Measurements from ENCODE around the gene SMARCD3.

SMARCD3 gene

GRCh38 chr7:151211155-151211772 is 37.2 kb downstream of the SMARCD3 start:
- H3K27ac ChIP-seq (ENCODE audit: low read length): no peak overlapping the region
- no peaks in the 10 kb centered on the region for H3K9me3 ChIP-seq (ENCODE audit: control insufficient read depth, insufficient read depth, low read length)
- H3K4me3 ChIP-seq (ENCODE audit: low read length): no peak overlapping the region
- H3K27me3 ChIP-seq (ENCODE audit: control insufficient read depth, insufficient read depth, low read length): no peaks in the 10 kb centered on the region
- H3K36me3 ChIP-seq (ENCODE audit: control insufficient read depth, insufficient read depth, low read length): peaks cover 20% of the 10 kb centered on the region
- no CpG with 5 or more reads among the region's 3 CpGs for WGBS (ENCODE audit: insufficient coverage, insufficient read length)
- DNase-seq (ENCODE audit: low read depth, low spot score): no peak
- peaks cover 6% of the 10 kb centered on the region for H3K4me1 ChIP-seq (ENCODE audit: control insufficient read depth, insufficient read depth, low read length)

- H3K27ac ChIP-seq (ENCODE audit: low read length): no peak within 1 kb of the TSS
- no peak for DNase-seq (ENCODE audit: low read depth, low spot score)
- no peak within 1 kb of the TSS for H3K4me3 ChIP-seq (ENCODE audit: low read length)
- H3K4me1 ChIP-seq (ENCODE audit: control insufficient read depth, insufficient read depth, low read length): peaks cover 6% of the 10 kb centered on the region
- no peaks in the 10 kb centered on the region for H3K27me3 ChIP-seq (ENCODE audit: control insufficient read depth, insufficient read depth, low read length)
- H3K9me3 ChIP-seq (ENCODE audit: control insufficient read depth, insufficient read depth, low read length): no peaks in the 10 kb centered on the region
- WGBS (ENCODE audit: insufficient coverage, insufficient read length): no CpG with 5 or more reads among the region's 17 CpGs
- peaks cover 17% of the 10 kb centered on the region for H3K36me3 ChIP-seq (ENCODE audit: control insufficient read depth, insufficient read depth, low read length)
These were observed 38.2 kb downstream of the SMARCD3 start, which contains the start of gene H2BK1 for GRCh38 chr7:151210087-151210854. Gene H2BK1, minus strand, starts transcription at chr7:151210488. Its CDS starts 170 bp downstream, at chr7:151210318.

DNA sequence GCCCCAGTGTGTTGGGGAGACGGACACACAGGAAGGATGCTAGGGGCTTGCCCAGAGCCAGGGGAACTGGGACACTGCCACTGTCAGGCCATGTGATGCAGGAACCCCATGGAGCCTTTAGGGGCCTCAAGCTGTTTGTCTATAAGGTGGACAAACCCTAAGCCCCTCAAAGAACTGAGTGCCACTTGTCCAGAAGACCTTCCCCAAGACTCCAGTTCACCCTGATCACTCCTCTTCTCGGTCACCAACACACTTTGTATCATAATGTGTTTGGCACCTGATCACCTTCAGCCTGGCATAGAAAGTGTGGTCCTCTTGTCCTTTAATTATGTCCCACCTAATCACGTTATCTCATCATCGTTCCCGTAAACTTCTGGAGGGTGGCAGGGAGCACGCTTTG is 38.9 kb downstream of the SMARCD3 start:
- no peak for DNase-seq (ENCODE audit: low read depth, low spot score)
- H3K4me3 ChIP-seq (ENCODE audit: low read length): no peak overlapping the region
- no peak overlapping the region for H3K27ac ChIP-seq (ENCODE audit: low read length)
- no peaks in the 10 kb centered on the region for H3K27me3 ChIP-seq (ENCODE audit: control insufficient read depth, insufficient read depth, low read length)
- H3K4me1 ChIP-seq (ENCODE audit: control insufficient read depth, insufficient read depth, low read length): peaks cover 6% of the 10 kb centered on the region
- peaks cover 10% of the 10 kb centered on the region for H3K36me3 ChIP-seq (ENCODE audit: control insufficient read depth, insufficient read depth, low read length)
- no peaks in the 10 kb centered on the region for H3K9me3 ChIP-seq (ENCODE audit: control insufficient read depth, insufficient read depth, low read length)
- WGBS (ENCODE audit: insufficient coverage, insufficient read length): no CpG with 5 or more reads among the region's 6 CpGs

DNA sequence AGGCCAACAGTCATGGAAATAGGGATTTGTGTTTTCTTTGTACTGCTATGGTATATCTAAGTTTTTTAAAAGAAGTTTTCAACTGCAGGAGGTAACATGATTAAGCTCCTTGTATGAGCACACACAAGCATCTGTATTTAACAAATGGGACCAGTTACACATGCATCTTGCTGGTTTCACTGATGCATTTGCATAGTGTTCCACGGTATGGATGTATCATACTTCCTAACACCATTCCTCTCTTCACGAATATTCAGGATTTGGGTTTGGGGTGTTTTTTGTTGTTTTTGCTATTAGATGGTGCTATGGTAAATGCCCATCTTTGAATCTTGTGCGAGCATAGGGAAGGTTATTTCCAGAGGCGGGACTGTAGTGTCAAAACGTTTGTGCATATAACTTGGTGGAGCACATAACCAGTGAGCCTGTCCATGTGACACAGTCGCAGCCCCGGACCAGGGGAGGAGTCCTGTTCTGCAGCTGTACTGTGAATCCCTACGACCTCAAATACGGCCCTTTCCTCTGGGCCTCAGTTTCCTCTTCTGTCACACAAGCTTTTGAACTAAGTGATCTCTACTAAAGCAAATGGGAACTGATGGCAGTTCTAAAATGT is 40.1 kb downstream of the SMARCD3 start:
- Histone ChIP-seq H3K27ac (ENCODE audit: low read length) (no peak overlapping the region), H3K4me1 (ENCODE audit: control insufficient read depth, insufficient read depth, low read length) (peaks cover 6% of the 10 kb centered on the region), H3K27me3 (ENCODE audit: control insufficient read depth, insufficient read depth, low read length) (no peaks in the 10 kb centered on the region), H3K4me3 (ENCODE audit: low read length) (no peak overlapping the region), H3K36me3 (ENCODE audit: control insufficient read depth, insufficient read depth, low read length) (no peaks in the 10 kb centered on the region), H3K9me3 (ENCODE audit: control insufficient read depth, insufficient read depth, low read length) (no peaks in the 10 kb centered on the region)
- no CpG with 5 or more reads among the region's 9 CpGs for WGBS (ENCODE audit: insufficient coverage, insufficient read length)
- DNase-seq (ENCODE audit: low read depth, low spot score): no peak

DNA sequence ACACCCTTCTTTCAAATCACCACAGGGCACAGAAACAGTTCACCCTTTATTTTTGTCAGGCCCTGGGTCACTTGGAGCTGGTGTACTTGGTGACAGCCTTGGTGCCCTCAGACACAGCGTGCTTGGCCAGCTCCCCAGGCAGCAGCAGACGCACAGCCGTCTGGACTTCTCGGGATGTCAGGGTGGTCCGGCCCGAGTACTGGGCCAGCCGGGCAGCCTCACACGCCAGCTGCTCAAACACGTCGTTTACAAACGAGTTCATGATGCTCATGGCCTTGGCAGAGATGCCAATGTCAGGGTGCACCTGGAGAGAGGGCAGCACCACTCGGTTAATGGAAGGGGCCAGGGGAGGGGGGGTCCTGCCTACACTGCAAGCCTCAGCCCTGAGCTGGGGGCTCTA is 40.7 kb downstream of the SMARCD3 start:
- Histone ChIP-seq H3K9me3 (ENCODE audit: control insufficient read depth, insufficient read depth, low read length) (no peaks in the 10 kb centered on the region), H3K4me1 (ENCODE audit: control insufficient read depth, insufficient read depth, low read length) (peaks cover 6% of the 10 kb centered on the region), H3K27me3 (ENCODE audit: control insufficient read depth, insufficient read depth, low read length) (no peaks in the 10 kb centered on the region), H3K4me3 (ENCODE audit: low read length) (no peak overlapping the region), H3K27ac (ENCODE audit: low read length) (no peak overlapping the region), H3K36me3 (ENCODE audit: control insufficient read depth, insufficient read depth, low read length) (no peaks in the 10 kb centered on the region)
- WGBS (ENCODE audit: insufficient coverage, insufficient read length): no CpG with 5 or more reads among the region's 12 CpGs
- no peak for DNase-seq (ENCODE audit: low read depth, low spot score)

DNA sequence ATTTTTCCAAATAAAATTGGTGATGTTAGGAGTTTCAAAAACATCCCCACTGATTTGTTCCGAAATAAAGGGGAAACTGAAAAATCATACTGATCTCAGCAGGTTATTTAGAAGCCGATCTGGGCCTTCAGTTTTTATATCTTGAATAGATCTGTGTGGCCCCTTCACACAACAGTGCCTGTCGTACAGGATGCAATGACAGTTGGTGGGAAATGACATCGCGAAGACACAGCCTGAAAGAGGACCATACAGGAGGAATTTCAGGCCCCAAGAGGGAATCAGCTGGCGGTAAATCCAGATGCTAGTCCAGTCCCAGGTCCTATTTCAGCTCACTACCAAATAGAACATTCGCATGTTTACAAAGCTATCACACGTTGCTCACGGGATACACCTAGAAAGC is 41.2 kb downstream of the SMARCD3 start:
- WGBS (ENCODE audit: insufficient coverage, insufficient read length): no CpG with 5 or more reads among the region's 9 CpGs
- no peak overlapping the region for H3K27ac ChIP-seq (ENCODE audit: low read length)
- H3K4me1 ChIP-seq (ENCODE audit: control insufficient read depth, insufficient read depth, low read length): peaks cover 6% of the 10 kb centered on the region
- no peak for DNase-seq (ENCODE audit: low read depth, low spot score)
- no peaks in the 10 kb centered on the region for H3K36me3 ChIP-seq (ENCODE audit: control insufficient read depth, insufficient read depth, low read length)
- H3K4me3 ChIP-seq (ENCODE audit: low read length): no peak overlapping the region
- H3K9me3 ChIP-seq (ENCODE audit: control insufficient read depth, insufficient read depth, low read length): no peaks in the 10 kb centered on the region
- H3K27me3 ChIP-seq (ENCODE audit: control insufficient read depth, insufficient read depth, low read length): no peaks in the 10 kb centered on the region

DNA sequence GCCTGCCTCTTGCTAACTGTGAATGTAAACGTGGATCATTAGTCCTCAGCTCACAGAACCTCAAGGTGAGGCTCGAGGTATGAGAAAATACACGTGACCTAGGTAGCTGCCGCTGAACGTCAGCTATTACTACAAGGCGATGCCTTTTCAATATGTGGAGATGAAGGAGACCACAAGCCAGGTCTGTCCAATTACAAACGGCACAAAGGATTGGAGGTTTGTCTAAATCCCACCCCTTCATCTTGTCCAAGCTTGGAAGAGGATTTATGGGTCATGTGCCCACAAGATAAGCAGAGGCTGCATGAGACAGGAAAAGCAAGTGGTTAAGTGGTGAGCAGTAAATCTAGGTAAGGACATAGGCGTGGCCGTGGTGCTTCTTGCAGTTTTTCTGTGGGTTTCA is 41.6 kb downstream of the SMARCD3 start:
- no peak overlapping the region for H3K27ac ChIP-seq (ENCODE audit: low read length)
- H3K4me3 ChIP-seq (ENCODE audit: low read length): no peak overlapping the region
- WGBS (ENCODE audit: insufficient coverage, insufficient read length): no CpG with 5 or more reads among the region's 9 CpGs
- no peaks in the 10 kb centered on the region for H3K27me3 ChIP-seq (ENCODE audit: control insufficient read depth, insufficient read depth, low read length)
- DNase-seq (ENCODE audit: low read depth, low spot score): no peak
- no peaks in the 10 kb centered on the region for H3K9me3 ChIP-seq (ENCODE audit: control insufficient read depth, insufficient read depth, low read length)
- peaks cover 6% of the 10 kb centered on the region for H3K4me1 ChIP-seq (ENCODE audit: control insufficient read depth, insufficient read depth, low read length)
- H3K36me3 ChIP-seq (ENCODE audit: control insufficient read depth, insufficient read depth, low read length): no peaks in the 10 kb centered on the region

GRCh38 chr7:151205730-151206129 is 42.8 kb downstream of the SMARCD3 start:
- Histone ChIP-seq H3K4me3 (ENCODE audit: low read length) (no peak overlapping the region), H3K27ac (ENCODE audit: low read length) (no peak overlapping the region), H3K9me3 (ENCODE audit: control insufficient read depth, insufficient read depth, low read length) (no peaks in the 10 kb centered on the region), H3K27me3 (ENCODE audit: control insufficient read depth, insufficient read depth, low read length) (no peaks in the 10 kb centered on the region), H3K36me3 (ENCODE audit: control insufficient read depth, insufficient read depth, low read length) (no peaks in the 10 kb centered on the region), H3K4me1 (ENCODE audit: control insufficient read depth, insufficient read depth, low read length) (peaks cover 4% of the 10 kb centered on the region)
- no CpG with 5 or more reads among the region's 6 CpGs for WGBS (ENCODE audit: insufficient coverage, insufficient read length)
- DNase-seq (ENCODE audit: low read depth, low spot score): no peak

DNA sequence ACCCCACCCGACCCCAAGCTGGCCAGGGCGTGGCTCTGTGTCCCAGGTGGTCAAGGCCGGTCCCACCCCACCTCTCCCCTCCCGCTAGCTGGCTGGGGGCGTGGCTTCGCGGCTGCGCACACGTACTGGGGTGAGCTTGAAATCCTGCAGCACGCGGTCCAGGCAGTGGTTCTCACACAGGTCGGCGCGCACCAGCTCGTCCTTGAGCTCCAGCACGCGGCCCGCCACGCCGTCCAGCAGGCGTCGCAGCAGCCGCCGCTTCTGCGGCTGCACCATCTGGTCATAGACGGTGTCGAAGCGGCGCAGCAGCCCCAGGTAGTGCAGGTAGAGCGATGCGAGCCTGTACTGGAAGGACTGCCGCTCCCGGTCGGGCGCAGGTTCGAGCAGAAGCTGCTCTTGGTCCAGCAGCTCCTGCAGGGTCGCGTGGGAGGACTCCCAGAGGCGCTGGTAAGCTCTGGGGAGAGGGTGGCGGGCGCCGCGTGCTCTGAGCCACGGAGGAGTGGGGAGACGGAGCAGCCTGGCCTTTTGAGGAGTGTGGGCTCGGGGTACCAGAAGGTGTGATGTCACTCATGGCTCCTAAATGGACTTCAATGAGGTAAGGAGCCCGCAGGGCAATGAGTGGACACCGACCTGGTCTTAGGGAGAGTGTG is 44.0 kb downstream of the SMARCD3 start:
- Histone ChIP-seq H3K9me3 (ENCODE audit: control insufficient read depth, insufficient read depth, low read length) (no peaks in the 10 kb centered on the region), H3K27me3 (ENCODE audit: control insufficient read depth, insufficient read depth, low read length) (no peaks in the 10 kb centered on the region), H3K36me3 (ENCODE audit: control insufficient read depth, insufficient read depth, low read length) (no peaks in the 10 kb centered on the region), H3K4me1 (ENCODE audit: control insufficient read depth, insufficient read depth, low read length) (no peaks in the 10 kb centered on the region), H3K4me3 (ENCODE audit: low read length) (no peak overlapping the region), H3K27ac (ENCODE audit: low read length) (no peak overlapping the region)
- no CpG with 5 or more reads among the region's 48 CpGs for WGBS (ENCODE audit: insufficient coverage, insufficient read length)
- no peak for DNase-seq (ENCODE audit: low read depth, low spot score)

DNA sequence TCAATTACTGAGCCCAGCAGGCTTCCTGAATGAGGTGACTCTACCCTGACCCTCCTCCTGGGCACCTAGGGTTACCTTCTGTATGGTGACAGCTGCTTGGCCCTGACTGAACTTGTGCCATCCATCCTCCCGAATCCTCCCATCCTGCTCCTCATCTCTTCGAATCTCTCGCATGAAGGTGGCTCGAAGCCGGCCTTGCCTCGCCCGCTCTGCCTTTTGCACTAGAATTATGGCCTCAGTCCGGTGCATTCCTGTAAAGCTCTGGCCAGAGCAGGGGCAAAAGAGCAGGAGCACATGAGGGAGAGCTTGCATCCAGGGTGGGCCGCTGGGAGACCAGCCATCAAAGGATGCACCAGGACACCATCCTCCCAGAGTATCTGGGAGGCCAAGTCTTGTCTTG is 45.7 kb downstream of the SMARCD3 start:
- H3K27ac ChIP-seq (ENCODE audit: low read length): no peak overlapping the region
- H3K9me3 ChIP-seq (ENCODE audit: control insufficient read depth, insufficient read depth, low read length): no peaks in the 10 kb centered on the region
- DNase-seq (ENCODE audit: low read depth, low spot score): no peak
- H3K27me3 ChIP-seq (ENCODE audit: control insufficient read depth, insufficient read depth, low read length): no peaks in the 10 kb centered on the region
- H3K36me3 ChIP-seq (ENCODE audit: control insufficient read depth, insufficient read depth, low read length): no peaks in the 10 kb centered on the region
- H3K4me3 ChIP-seq (ENCODE audit: low read length): no peak overlapping the region
- WGBS (ENCODE audit: insufficient coverage, insufficient read length): no CpG with 5 or more reads among the region's 9 CpGs
- H3K4me1 ChIP-seq (ENCODE audit: control insufficient read depth, insufficient read depth, low read length): 0 out of 2 replicates have a peak, but pooled peaks cover 1% of the 10 kb centered on the region

Measured in iPS DF 6.9 (cell line).